Stimulated activated CD8-positive, alpha-beta memory T cell treated with anti-CD3 and anti-CD28 coated beads, Interleukin-4, amount 100 ng/mL, for 4 hours (primary cell): ENCODE measurements around the gene TSKU.
"Not testable (repeated sequence)": the region's sequence is repeated elsewhere in the genome, so short reads cannot be mapped to it uniquely, and the experiment has no call there.

ENCODE experiments used
- DNase-seq, 2 donors: peaks; one replicate each; pipeline ENCODE4 v3.0.0-alpha.2; 2020; ENCODE audit warnings: low read depth in 2 of 2, low spot score in 1 of 2

The TSKU gene

DNA sequence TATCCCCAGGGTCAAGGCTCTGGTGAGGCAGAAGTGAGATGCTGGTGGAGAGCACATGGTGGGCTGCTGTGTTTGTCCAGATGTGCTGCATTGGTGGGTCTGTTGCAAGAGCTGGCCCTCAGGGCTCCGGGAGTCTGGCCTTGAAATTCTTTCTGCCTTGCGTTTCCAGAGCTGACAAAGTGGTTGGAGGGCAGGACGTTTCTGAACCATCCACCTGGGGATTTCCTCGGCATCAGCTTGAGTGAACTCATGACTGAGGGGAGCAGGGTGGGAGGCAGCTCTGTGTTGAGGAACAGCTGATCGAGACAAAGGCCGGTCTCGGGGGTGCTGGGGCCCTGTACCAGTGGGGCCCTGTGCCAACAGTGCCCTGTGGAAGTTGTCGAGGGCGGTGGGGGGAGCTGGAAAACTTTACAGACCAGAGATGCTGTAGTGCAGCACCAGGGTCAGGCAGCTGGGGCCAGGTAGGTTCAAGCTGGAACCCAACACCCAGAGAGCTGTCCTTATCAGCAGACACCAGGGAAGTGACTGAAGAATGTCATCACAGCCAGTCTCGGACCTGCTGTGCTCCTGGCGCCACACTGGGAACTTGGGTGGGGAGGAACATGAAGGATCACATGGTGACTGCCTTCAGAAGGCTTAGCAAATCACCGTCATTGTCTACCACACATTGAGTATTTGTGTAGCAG is 4.9 kb downstream of the TSKU start:
- no peak for DNase-seq

DNA sequence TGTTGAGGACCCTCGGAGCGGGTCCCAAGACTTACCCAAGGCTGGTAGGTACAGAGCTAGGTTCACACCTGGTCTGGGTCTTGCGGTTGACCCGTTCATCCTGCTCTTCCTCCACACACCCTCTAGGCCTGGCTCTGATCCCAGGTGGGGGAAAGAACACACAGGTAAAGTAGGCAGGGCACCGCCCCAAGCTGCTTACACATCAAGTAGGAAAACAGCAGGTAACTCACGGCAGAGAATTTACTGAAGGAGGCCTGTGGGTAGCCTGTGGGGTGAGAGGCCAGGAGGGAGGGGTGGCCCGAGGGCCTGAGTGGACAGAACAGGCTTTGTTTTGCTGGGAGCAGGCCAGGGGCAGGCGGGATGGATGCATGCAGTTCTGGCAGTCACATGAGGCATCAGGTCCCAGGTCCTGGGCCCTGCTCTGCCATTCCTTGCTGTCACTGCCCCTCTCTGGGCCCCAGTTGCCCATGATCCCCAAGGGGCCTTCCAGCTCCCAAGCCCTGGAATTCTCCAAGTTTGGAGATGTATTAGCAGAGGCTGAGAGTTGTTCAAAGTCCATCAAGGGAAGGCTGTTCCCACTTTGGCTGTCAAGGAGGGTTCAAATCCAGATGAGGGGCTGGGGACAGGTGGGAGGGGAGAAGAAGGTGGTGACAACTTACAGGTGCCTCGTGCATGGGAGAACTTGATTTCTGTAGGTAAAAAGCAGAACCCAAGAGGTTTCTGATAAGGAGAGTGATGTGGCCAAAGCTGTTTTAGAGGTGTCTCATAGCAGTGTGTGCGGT is 5.7 kb downstream of the TSKU start:
- no peak for DNase-seq

DNA sequence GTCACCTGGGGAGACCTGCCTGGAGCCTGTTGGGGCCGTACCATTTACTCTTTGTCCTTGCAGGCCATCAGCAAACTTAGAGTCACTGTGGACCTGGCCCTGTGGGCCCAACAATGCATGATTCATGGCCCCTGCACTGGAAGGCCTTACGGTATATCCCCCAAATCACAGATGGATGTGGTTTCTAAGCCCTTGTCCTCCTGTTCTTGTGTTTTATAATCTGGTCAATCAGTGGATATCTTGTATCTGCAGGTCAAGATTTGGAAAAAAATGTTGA is 6.2 kb downstream of the TSKU start:
- DNase-seq: no peak

DNA sequence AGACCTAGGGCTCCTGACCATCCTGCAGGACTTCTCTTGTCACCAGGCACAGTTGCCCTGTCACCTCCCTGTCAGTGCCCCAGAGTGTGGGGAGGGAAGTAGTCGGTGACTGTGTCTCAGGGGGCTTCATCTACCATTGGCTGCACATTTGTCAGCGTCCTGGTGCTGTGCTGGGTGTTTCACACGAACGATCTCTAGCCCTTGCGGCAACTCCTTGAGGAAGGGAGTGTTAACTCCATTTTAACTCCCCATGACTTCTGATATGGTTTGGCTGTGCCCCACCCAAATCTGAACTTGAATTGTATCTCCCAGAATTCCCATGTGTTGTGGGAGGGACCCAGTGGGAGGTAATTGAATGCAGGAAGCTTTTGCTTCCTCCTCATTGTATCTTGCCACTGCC is 7.1 kb downstream of the TSKU start:
- DNase-seq: no peak

DNA sequence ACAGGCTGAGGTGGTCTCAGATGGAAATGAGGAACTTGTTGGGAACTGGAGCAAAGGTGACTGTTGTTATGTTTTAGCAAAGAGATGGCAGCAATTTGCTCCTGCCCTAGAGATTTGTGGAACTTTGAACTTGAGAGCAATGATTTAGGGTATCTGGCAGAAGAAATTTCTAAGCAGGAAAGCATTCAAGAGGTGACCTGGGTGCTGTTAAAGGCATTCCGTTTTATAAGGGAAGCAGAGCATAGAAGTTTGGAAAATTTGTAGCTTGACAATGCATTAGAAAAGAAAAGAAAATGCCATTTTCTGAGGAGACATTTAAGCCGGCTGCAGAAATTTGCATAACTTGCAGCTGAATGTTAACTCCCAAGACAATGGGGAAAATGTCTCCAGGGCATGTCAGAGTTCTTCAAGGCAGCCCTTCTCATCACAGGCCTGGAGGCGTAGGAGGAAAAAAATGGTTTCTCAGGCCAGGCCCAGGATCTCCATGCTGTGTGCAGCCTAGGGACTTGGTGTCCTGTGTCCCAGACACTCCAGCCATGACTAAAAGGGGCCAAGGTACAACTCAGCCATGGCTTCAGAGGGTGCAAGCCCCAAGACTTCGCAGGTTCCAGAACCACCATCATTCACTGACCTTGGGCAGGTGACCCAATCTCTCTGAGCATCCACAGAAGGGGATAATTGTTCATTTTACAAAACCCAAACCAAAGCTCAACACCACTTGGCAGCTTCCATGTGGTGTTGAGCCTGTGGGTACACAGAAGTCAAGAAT is 8.0 kb downstream of the TSKU start:
- not testable (repeated sequence) for DNase-seq

DNA sequence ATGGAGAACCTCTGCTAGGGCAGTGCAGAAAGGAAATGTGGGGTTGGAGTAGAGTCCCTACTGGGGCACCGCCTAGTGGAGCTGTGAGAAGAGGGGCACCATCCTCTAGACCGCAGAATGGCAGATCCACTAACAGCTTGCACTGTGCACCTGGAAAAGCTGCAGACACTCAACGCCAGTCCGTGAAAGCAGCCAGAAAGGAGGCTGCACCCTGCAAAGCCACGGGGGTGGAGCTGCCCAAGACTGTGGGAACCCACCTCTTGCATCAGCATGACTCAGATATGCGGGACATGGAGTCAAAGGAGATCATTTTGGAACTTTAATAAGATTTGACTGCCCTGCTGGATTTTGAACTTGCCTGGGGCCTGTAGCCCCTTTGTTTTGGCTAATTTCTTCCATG is 8.7 kb downstream of the TSKU start:
- no peak for DNase-seq

DNA sequence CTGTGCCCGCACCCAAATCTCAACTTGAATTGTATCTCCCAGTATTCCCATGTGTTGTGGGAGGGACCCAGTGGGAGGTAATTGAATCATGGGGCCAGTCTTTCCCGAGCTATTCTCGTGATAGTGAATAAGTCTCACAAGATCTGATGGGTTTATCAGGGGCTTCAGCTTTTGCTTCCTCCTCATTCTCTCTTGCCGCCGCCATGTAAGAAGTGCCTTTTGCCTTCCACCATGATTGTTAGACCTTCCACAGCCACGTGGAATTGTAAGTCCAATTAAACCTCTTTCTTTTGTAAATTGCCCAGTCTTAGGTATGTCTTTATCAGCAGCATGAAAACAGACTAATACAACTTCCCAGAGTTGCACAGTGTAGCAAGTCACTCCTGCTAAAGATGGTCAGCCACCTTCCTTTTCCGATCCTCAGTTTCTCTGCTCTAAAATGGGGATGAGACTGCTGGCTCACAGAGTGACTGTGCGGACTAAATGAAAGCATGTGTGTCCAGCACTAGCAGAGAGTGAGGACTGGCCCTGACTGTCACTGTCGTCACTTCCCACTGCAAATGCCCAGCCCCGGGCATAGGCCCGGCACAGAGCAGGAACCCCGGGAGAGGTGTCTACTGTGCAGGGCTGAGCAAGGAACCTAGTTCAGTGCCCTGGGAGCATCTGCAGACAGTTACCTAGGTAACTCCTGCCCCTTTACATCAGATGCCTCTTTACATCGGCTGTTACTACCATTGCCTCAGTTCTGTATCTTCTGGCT is 9.5 kb downstream of the TSKU start:
- DNase-seq: no peak

DNA sequence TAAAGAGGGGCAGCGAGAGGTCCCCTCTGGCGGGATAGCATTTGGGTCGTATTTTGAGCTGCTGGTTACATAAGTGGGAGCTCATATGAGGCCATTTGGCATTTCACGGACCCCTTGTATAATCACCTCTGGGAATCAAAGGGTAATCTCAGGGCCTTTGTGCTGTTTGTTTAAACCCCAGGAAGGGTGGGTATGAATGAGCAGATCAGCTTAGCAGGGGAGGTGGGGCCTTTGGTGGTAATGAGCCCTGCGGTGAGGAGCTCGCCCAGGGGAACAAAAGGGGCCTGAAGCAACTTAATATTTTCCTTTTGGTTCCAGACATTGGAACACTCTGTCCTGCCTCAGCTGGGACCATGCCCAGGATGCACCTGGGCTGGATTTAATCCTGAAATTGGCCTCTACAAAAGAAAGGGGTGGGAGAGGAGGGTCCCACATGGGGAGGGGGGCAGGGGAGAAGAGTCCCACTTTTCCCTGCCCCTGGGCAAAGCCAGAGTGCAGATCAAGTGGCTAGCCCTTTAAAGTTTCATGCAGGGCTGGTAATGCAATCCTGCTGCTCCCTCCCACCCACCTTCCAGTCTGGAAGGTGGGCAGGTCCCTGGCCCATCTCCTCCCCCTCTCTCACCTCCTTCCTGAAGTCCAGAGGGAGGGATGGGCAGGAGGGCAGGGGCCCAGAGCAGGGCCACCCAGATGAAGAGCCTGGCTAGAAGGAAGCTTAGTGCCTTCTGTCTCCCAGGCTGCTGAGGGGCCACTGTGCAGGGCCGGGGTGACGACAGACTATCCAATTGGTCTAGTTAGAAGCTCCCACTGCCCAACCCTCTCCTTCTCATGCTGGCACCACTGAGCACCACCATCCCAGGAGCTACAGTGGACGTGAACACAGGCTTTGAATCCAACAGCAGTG is 10.5 kb downstream of the TSKU start:
- DNase-seq: no peak

DNA sequence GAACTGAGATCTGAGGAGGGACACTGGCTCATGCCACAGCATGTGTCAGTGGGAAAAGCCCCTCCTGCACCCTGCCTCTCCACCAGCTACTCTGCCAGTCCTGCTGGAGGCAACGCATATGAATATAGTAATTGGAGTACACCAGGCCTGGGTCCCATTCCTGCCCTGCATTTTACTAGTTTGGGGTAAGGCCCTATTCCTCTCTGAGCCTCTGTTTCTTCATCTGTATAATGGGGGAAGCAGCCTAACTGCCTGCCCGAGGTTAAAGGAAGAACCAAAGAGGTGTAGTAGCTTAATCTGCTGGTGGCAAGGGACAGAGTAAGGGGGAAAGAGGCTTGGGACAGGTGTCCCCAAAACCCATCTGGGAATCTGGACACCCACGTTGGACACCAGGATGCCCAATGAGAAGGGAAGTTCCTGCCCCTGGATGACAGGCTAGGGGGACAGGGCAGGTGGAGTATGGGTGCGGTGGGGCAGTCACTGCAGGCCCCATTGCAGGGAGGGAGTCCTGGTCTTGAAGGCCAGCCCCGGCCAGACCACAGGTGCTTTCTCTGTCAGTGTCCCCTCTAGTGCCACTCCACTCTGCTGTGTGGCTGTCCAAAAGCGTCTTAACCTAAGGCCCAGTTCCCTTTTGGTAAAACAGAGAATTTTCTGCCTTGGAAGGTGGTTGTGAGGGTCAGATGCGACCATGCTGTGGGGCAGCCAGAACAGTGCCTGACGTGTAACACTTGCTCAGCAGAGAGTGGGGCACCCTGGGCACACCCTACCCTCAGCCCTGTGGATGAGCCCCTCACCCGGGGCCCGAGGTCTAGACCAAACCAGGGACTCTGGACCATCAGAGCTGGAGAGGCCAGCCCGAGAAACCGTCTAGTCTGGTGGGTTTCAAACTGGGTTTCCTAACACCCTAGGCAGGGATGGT is 11.5 kb downstream of the TSKU start:
- DNase-seq: no peak

DNA sequence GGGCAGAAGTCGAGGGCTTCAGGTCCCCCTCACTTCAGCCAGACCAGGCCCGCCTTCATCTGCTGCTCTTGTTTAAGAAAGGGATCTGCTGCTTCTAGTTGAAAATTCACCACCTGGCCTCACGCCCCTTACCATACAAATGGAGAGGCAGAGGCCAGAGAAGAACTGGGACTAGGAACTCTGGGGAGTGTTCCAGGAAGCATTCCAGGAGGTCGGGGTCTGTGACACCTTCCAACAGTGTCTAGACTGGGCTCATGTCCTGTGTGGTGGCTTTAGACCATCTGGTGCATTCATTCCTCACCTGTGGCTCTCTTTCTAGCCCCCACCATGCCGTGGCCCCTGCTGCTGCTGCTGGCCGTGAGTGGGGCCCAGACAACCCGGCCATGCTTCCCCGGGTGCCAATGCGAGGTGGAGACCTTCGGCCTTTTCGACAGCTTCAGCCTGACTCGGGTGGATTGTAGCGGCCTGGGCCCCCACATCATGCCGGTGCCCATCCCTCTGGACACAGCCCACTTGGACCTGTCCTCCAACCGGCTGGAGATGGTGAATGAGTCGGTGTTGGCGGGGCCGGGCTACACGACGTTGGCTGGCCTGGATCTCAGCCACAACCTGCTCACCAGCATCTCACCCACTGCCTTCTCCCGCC is 12.3 kb downstream of the TSKU start:
- no peak for DNase-seq

DNA sequence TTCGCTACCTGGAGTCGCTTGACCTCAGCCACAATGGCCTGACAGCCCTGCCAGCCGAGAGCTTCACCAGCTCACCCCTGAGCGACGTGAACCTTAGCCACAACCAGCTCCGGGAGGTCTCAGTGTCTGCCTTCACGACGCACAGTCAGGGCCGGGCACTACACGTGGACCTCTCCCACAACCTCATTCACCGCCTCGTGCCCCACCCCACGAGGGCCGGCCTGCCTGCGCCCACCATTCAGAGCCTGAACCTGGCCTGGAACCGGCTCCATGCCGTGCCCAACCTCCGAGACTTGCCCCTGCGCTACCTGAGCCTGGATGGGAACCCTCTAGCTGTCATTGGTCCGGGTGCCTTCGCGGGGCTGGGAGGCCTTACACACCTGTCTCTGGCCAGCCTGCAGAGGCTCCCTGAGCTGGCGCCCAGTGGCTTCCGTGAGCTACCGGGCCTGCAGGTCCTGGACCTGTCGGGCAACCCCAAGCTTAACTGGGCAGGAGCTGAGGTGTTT is 12.8 kb downstream of the TSKU start:
- no peak for DNase-seq

DNA sequence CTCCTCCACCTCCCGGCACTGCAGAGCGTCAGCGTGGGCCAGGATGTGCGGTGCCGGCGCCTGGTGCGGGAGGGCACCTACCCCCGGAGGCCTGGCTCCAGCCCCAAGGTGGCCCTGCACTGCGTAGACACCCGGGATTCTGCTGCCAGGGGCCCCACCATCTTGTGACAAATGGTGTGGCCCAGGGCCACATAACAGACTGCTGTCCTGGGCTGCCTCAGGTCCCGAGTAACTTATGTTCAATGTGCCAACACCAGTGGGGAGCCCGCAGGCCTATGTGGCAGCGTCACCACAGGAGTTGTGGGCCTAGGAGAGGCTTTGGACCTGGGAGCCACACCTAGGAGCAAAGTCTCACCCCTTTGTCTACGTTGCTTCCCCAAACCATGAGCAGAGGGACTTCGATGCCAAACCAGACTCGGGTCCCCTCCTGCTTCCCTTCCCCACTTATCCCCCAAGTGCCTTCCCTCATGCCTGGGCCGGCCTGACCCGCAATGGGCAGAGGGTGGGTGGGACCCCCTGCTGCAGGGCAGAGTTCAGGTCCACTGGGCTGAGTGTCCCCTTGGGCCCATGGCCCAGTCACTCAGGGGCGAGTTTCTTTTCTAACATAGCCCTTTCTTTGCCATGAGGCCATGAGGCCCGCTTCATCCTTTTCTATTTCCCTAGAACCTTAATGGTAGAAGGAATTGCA is 13.5 kb downstream of the TSKU start:
- DNase-seq: no peak

DNA sequence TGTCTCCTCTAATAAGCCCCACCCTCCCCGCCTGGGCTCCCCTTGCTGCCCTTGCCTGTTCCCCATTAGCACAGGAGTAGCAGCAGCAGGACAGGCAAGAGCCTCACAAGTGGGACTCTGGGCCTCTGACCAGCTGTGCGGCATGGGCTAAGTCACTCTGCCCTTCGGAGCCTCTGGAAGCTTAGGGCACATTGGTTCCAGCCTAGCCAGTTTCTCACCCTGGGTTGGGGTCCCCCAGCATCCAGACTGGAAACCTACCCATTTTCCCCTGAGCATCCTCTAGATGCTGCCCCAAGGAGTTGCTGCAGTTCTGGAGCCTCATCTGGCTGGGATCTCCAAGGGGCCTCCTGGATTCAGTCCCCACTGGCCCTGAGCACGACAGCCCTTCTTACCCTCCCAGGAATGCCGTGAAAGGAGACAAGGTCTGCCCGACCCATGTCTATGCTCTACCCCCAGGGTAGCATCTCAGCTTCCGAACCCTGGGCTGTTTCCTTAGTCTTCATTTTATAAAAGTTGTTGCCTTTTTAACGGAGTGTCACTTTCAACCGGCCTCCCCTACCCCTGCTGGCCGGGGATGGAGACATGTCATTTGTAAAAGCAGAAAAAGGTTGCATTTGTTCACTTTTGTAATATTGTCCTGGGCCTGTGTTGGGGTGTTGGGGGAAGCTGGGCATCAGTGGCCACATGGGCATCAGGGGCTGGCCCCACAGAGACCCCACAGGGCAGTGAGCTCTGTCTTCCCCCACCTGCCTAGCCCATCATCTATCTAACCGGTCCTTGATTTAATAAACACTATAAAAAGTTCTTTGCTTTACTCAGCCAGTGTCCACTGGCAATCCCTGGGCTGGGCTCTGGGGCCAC is 14.4 kb downstream of the TSKU start:
- no peak for DNase-seq

DNA sequence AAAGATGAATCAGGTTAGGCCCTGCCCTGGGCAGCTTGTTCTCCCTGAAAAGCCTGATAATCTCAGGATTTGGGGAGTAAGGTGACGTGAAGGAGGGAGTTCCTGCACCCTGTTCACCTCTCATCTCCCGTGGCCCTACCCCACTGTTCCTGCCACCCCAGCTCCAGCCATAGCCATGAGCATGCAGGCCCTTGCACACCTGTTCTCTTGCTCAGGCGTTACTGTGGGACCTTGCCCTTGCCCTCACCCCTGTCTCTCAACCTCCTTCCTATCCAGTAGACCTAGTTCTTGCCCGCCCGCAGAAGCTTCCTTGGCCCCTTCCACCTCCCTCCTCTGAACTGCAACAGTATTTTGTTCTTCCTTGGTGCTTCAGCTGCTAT is 15.0 kb downstream of the TSKU start:
- DNase-seq: no peak

DNA sequence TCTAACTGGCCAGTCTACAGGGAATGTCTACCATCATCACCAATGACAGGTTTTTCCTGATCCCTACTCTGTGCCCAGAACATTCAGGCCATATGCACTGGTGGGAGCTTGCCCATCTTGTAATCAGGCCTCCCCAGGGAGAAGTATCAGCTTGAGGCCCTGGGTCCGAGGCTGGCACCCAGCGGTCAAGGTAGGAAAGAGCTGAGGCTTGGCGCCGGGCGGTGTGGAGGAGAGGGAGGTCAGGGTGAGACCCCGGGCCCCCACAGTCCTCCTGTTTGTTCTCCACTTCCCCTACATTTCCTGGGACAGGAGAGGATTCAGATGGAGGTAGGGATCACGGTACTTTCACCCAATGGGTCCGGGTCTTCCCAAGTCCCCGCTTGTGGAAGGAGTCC is 15.5 kb downstream of the TSKU start:
- DNase-seq: no peak

DNA sequence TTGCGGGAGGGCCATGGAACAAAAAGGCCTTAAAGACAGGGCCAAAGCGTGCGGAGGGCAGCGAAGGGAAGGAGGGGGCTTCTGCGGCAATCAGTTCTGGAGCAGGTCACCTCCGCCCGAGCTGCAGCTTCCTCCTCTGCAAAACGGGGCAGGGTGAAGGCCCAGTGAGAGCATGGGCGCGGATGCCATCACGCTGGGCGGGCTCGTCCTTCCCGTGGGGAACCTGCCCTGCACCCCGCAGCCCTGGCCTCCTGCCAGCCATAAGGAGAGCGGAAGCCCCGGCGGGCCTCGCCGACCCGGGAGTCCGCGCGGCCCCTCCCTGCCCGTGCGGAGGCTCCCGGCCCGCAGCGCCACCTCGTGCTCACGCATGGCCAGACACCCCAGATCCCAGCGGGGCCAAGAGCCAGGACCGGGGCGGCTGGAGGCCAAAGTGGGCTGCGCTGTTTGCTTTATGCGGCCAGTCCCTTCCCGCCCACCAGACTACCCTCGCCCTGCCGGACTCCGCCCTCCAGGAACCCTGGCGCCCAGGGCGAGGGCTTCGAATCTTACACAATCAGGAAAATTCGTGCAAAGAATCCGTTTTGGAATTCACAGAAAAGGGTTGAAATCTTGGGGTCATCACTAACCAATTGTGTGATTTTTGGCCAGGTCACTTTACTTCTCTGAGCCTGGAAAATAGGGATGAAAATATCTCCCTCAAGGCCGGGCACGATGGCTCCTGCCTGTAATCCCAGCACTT is 16.1 kb downstream of the TSKU start:
- peak; percentile 25 to 33 for DNase-seq
